EL (cell line): Measurements from ENCODE around the gene HTRA1.

ENCODE experiments used
- DNase-seq: peaks from one replicate; pipeline ENCODE4 v3.0.0-alpha.2; 2016

The HTRA1 gene

DNA sequence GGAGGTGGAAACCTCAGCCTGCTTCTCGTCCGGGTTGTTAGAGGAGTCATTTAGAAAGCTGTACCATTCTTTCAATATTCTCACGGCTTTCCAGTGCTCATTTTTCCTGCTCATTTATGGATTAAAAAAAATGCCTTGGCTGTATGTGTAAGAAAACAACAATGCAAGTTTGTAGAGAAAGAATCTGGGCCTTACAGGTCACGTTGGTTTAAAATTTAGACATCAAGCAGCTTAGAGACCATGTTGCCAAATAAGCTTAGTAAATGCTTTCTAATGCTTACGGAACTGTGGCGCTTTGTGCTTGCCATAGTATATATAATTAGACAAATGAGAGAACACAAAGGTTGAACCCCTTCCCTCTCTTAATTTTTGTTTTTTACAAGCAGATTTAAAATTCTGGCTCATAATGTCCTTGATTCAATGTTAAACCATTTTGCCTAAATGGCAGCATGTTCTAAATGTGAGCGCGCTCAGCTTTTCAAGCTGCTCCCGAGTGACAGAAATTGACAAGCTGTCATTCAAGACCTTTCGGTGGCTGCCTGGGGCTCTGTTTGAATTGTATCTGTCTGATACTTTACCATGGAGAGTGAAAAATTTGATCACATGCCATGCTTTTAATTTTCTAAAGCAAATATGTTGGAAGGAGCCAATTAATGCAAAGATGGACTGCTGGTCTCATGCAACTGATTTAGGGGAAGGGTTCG, 5.8 kb upstream of the HTRA1 start:
- no peak for DNase-seq

DNA sequence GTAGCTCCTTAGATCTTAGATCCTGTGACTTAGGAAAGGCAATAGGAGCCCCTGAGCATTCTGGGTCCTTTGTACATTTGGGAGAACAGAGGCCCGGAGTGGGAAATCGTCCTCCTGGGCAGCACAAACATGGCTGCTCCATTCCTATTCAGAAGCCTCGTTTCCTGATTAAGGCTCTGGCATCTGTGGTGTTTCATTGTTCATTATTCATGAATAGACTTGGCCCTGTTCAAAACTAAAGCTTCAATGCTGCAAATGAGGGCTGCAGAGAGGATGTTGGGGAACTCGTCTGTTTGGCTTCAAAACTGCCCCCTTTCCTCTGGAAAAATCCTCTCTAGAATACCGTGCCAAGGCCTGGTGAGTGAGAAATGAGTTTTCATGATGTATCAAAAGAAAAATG, 3.4 kb upstream of the HTRA1 start:
- no peak for DNase-seq

DNA sequence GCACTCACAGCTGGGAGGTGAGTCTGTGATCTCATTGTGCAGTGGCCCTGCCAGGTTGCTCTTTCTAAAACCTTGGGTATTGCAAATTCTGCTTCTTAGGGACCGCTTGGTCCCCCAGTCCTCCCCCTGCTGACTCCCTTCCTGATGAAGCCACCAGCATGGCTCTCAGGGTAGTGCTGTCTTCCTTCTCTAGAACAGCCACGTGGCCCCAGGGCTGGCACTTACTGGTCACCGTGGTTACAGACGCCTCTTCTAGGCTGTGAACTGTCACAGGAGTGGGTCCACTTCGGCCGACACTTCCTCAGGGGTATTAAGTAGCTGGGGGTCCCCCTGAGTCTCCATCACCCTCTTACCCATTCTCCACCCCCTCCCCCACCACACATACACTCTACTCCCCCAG, 2.7 kb upstream of the HTRA1 start:
- DNase-seq: no peak

DNA sequence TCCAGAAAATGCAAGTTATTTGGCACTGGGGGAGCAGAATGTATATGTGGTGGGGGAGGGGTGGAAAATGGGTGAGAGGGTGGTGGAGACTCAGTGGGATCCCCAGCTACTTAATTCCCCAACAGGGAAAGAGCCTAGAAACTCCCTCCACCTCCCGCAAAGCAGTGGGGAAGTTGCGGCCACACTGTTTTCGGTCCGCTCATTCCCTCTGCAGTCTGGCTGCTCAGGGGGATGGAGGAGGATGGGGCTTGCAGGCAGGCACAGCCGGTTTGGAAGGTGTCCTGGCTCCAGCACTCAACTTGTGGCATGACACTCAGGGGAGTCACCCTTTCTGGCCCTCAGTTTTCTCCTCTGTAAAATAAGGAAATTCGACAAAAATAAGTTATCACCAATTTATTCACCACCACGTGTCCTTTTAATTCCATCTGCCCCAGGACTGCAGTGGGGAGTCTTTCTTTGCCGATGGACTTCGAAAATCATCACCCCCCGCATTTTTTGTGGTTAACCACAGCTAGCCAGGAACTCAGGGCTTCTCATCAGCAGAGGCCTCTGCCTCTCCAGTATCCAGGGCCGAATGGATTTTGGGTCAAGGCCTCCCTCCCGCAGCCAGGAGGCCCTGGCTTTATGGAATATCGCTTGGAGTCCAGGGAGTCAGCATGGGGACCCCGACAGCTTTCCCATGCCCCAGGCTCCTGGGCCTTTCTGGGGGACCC, 1.6 kb upstream of the HTRA1 start:
- DNase-seq: peak; percentile 66

DNA sequence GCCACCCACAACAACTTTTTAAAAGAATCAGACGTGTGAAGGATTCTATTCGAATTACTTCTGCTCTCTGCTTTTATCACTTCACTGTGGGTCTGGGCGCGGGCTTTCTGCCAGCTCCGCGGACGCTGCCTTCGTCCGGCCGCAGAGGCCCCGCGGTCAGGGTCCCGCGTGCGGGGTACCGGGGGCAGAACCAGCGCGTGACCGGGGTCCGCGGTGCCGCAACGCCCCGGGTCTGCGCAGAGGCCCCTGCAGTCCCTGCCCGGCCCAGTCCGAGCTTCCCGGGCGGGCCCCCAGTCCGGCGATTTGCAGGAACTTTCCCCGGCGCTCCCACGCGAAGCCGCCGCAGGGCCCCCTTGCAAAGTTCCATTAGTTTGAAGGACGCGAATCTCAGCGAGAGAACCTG, 461 bp upstream of the HTRA1 start:
- no peak for DNase-seq

DNA sequence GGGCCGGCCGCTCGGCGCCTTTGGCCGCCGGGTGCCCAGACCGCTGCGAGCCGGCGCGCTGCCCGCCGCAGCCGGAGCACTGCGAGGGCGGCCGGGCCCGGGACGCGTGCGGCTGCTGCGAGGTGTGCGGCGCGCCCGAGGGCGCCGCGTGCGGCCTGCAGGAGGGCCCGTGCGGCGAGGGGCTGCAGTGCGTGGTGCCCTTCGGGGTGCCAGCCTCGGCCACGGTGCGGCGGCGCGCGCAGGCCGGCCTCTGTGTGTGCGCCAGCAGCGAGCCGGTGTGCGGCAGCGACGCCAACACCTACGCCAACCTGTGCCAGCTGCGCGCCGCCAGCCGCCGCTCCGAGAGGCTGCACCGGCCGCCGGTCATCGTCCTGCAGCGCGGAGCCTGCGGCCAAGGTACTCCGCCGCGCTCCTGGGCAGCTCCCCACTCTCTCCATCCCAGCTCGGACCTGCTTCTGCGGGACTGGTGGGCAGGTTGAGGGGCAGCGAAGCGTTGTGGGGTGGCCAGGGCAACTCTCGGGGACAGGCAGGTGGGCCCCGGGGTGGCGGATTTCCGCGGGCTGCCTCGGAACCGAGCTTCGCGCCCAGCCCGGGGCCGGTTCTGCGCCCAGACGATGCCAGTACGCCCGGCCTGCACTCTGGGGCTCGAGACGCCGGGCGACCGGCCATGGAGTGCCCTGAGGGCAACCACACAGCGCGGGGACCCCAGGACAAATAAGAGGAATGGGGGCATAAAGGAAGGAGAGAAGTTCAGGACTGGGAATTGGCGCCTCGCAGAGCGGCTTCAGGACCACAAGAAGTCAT, 578 bp downstream of the HTRA1 start:
- DNase-seq: no peak

DNA sequence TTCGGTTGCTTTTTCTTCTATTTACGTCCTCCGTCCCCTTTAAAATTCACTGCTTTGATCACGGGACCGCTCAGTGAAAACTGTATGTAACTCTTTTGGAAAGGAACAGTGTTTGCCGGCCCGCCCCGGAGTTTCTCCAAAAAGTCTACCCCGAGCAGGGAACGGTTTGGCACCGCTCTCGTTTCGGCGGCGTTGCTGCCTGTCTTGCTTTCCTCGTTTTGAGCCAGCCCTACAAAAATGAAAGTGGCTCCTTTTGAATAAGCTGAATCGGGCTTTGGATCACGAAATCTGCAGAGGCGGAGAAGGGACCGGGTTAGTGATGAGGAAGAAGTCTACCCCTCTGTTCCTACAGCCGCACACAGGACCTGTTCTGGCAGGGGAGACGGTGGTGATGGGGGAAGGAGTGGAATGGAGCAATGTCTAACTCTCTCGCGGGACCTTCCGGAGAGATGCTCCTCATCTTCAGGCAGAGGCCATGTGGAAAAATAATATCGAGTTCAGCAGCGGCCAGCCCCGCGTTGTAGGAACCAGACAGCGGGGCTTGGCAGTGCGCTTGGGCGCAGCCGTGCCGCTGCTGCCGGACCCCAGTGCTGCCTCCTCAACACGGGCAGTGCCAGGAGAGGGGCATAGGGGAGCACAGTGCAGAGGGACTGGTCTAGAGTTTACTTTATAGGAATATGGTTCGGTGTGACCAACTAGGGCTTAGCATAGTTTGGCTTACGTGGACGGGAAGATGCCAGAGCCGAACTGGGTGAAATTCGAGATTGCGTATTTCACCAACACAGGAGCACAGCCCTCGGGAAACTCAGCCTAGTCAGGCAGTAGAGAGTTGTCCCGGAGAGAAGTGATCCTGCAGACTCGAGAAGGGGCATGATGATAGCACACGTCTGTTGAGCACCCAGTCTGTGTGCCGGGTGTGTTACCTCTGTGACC, 1.4 kb downstream of the HTRA1 start:
- peak; percentile 43 for DNase-seq

DNA sequence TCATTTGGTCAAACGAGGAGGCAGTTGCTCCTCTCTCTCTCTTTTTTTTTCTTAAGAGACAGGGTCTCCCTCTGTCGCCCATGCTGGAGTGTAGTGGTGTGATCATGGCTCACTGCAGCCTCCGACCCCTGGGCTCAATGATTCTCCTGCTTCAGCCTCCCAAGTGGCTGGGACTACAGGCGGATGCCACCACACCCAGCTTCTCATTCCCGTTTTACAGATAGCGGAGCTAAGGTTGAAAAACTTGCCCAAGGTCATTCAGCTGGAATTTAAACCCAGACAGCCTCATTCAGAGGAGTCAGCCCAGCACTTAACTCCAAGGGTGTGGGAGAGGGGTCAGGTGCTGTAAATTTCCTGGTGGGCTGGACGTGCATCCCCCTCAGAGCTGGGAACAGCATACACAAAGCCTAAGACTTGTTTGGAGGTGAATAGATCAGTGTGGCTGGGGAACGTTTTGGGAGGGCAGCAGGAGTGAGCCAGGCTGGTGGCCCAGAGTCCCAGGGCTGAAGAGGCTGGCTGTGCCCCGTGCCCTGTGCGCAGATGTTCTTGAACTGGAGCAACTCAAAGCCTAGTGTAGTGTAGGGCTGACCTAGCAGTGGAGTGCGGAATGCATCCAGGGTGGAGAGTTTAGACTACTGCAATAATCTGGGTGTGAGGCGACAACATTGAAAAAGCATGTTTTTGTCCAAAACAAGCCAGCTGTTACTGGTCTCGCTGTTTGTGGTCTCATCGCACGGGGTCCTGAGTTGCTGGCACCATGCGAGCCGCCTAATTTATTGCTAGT, 2.3 kb downstream of the HTRA1 start:
- DNase-seq: no peak

DNA sequence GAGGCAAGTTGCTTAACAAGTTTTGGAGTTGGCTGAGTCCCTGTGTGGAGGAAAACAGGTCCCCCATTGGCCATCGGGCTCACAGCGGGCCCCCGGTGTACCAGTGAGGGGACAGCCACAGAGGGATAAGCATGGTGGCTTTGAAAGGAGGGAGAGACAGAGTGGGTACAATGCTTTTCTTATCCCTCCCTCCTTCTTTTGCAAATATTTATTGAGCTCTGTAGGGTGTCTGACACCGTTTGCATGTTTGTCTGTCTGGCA, 2.8 kb downstream of the HTRA1 start:
- DNase-seq: no peak

DNA sequence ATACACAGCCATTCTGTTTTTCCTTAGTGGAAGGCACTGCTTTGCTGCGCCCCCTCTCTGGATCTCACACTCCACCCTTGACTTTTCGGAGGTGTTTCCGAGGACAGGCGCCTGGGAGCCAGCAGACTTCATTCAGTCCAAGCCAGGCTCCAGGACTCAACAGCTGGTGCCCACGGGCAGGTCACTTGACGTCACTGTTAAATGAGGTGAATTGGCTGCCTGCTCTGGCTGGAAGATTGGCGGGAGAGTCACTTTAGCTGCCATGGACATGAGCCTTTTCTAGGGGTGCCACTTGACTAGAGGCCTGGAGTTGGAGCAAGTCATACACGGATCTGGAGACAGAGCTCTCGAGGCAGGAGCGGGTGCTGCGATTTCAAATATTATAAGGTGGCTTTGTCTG, 3.2 kb downstream of the HTRA1 start:
- DNase-seq: no peak

DNA sequence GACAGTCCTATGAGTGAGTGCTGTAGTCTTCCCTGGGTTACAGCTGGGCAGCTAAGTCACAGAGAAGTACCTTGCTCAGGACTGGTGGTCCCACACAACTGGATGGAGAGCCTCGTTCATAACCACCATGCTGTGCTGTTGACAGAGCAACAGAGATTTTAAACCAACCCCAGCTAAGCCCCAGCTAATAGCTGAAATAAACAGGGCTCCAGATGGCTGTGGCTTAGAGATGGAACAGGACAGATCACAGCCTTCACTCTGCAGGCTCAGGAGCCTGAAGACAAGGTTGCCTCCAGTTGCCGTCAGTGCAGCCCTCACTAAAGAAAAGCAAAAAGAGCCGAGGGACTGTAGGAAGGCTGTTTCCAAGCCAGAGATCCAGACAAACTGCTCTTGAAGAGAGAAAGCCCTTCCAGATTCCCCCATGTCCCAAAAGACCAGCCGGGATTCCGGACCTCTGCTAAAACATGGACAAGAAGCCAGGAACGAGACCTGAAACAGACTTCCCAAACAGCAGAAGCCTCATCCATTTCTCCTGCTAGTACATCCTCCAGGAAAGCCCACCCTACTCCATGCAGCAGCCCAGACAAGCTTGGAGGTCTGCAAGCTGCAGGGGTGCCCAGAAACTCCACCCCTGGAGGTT, 4.2 kb downstream of the HTRA1 start:
- DNase-seq: no peak

DNA sequence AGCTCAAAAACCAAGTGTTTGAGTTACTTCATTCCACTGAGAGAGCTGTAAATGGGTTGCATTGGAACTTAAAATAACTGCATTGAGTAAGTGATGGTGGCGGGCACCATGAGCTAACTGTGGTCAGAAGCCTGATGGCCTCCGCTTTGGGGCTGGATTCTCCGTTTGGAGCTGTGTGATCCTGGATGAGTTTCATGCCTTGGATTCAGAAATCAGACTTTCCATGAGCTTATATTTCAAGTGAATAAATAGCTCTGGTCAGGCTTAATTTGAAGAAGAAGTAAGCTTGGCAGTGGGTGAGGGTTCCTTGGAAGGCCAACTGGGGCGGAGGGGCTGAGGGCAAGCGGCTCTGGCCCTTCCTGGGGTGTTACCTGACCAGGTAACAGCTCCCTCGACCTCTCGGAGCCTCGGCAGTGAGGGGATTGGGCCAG, 5.6 kb downstream of the HTRA1 start:
- DNase-seq: no peak

DNA sequence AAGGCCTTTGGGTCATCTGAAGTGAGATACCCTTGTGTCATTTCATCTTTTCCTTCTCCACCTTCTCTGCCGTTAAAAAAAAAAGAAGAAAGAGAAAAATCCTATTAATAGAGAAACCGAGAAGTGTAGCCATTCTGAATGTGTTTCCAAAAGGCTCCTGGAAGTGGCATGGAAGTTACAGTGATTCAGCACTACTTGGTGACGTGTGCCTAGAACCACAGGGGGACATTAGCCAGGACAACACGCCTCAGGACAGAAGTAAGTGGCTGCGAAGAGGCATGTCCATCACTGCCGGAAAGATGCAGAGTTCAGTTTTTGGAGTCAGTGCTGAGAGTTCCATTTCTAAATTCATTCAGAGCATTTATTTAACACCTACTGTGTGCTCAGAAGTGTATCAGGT, 6.3 kb downstream of the HTRA1 start:
- no peak for DNase-seq

DNA sequence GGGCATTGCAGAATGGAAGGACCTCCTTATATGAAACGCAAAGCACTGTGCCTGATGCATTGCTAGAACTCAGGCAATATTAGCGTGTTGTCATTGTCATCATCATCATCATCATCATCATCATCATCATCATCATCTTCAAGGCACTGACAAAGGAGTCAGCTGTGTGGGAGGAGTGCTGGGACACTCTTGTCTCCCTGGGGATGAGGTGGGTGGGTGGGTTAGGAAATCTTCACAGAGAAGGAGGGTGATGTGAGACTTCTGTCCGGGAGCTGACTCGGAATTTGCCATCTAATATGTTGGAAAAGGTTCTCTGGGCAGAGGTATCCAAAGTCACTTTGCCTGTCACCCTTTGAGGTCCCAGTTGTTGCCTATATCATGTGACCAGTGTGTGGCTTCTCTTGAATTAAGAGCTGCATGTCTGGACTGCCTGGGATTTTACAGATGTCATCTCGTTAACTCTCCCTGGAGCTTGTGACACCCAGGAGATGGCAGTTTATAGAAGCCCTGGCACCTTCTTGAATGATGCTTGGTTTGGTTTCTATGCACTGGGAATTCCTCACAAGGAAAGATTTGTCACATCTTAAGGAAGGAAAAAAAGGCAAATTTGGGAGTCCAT, 7.1 kb downstream of the HTRA1 start:
- DNase-seq: no peak

DNA sequence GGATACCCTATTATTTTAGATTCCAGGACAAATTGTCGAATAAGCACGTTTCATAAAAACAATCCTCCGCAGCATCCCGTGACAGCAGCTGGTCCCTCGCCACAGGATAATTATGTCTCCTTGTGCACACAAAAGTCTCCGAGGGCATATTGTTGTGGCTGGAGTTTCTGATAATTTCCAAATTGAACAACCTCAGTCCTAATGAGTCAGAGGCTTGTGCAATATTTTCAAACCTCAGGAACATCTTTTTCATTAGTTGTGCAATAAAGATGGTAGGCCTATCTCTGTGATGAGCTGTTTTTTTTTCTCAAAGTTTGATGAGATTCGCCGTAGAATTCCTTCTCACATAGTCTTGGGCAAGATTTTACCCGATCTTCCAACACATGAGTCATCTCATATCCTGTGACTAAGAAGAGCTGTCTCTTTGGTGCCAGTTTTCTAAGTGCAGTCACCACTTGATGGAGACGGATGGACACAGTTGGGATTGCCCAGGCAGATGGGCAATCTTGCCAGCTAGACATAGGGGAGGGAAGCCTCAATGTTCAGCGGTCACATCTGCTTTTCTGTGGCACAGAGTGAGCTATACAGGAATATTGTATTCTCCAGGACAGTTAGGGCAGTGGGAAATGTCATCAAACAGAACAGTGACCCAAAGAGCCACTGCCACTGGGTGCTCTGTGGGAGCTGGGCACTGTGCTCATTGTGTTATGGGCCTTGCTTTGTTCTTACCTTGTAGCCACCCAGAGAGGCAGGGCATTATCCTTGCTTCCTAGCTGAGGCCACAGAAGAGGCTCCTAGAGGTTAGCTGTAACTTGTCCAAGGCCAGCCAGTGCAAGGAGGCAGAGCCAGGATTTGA, 7.8 kb downstream of the HTRA1 start:
- peak; percentile 97 for DNase-seq

DNA sequence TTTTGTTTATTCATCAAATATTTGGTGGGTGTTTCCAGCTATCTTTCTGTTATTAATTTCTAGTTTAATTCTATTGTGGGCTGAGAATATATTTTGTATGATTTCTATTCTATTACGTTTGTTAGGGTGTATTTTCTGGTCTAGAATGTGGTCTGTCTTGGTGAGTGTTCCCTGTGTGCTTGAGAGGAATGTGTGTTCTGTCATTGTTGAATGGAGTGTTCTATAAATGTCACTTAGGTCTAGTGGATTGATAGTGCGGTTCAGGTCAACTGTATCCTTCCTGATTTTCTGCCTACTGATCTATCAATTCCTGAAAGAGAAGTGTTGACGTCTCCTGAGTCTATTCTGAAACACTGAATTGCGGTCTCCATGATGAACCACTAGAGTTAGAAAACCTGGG, 8.5 kb downstream of the HTRA1 start:
- DNase-seq: no peak

DNA sequence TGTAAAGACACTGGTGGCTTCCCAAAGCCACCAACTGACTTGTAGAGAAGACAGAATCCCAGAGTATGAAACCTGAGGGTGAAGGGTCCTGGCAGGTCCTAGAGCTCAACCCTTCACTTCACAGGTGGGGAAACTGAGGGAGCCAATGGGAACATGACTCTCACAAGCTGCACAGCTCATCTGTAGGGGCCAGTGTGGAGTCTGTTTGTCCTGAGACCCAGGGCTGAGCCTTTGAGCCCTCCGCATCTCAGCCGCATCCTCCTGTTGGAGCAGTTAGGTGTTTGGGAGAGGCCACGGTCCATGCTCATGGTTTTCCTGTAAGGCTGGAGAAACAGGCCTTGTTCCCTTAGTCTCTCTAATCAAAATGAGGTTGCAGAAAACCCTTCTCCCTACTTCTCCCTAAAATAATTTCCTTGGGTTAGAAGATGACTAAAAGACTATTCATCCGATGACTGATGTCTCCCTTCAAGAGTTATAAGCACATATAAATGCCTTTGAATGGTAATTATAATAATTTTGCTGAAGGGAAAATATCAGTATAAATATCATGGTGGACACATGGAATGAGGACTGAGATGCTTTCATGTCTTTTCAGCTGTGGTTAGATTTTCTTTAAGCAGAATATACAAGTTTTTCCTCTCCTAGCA, 10.3 kb downstream of the HTRA1 start:
- DNase-seq: peak; percentile 36

DNA sequence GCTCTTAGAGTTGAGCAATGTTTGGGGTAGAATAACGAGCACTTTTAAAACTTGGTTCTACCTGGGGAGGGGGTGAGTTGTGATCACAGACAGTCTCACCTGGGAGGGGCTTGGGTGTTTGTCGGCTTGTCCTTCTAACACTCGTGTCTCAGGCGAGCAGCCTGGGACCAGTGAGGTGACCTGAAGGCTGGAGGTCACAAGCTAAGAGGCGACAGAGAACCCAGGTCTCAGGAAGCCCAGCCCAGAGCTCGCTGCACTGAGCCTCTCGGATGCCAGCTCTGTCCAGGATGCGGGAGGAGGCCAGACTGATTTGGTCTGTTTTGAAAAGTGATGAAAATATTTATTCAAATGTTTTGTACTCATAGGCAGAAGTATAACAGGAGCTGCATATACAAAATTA, 11.8 kb downstream of the HTRA1 start:
- DNase-seq: no peak

DNA sequence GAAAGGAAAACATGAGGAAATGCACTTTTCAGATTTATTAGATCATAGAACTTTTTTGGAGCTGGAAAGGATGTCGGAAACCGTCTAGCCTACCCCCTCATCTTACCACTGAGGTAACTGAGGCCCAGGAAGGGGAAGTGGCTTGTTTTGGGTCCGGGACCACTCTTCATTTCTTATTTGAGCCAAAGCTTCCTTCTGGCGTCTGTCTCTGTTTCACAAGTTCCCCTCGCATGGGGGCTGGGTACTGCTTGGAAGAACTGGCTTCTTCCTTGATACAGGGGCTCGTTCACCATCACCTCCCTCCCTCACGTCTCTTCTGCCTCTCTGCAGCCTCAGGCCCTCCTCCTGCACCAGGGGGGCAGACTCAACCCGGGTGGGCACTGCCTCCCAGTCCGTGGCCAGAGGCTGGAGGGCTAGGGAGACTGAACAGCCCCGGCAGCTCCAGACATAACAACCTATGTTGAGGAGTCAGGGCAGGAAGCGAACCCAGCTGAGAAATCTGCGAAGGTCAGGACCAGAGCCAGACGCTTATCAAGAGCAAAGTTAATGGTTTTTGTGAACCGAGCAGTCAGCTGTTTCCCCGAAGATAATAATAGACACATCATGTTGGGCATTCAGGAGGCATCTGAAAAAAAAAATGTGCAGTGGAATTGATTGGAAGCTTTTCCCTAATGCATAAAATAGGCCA, 12.9 kb downstream of the HTRA1 start:
- no peak for DNase-seq
